GM19025 (cell line): Measurements from ENCODE around the gene PIAS2.
"Not testable (repeated sequence)": the region's sequence is repeated elsewhere in the genome, so short reads cannot be mapped to it uniquely, and the experiment has no call there.

Experiments
- ATAC-seq: cut with Tn5 transposase; IDR thresholded peaks from one replicate; pipeline ENCODE4 v1.9.1; 2021; ENCODE audit warnings: mild to moderate bottlenecking, low read depth, moderate library complexity; ENCODE audit not compliant: unreplicated experiment

The PIAS2 gene

DNA sequence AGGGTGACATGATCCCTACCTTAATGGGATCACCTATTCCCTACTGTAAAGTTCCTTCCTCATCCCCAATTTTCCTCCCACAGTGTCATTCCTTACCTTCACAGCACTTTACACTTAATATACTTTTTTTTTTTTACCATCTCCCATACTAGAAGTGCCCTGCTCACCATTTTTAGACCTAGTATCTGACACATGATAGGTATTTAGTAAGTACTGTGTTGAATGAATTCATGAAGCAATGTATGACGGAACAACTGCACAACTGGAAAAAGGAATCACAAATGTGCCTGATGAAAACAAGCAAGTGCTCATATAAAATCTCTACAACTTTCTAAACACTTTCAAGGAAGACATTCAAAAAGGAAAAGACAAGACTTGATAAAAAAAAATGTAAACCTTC is 83.4 kb downstream of the PIAS2 start:
- ATAC-seq = no peak

DNA sequence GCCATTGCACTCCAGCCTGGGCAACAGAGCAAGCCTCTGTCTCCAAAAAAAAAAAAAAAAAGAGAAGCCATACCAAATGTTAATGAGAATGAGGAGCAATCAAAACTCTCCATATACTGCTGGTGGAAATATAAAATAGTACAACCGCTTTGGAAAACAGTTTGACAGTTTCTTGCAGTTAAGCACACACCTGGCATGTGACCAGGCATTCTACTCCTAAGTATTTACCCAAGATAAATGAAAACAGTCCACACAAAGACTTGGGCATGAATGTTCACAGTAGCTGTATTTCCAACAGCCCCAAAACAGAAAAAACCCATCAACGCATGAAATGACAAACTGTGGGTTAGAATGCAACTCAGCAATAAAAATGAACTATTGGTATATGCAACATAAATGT is 84.5 kb downstream of the PIAS2 start:
- no peak for ATAC-seq

DNA sequence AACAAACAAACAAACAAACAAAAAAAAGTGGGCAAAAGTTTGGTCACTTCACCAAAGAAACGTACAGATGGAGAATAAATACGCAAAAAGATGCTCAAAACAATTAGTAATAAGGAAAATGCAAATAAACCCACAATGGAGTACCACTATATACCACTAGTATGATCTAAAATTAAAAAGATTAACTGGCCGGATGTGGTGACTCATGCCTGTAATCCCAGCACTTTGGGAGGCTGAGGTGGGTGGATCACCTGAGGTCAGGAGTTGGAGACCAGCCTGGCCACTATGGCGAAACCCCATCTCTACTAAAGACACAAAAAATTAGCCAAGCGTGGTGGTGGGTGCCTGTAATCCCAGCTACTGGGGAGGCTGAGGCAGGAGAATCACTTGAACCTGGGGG is 84.9 kb downstream of the PIAS2 start:
- ATAC-seq = not testable (repeated sequence)

DNA sequence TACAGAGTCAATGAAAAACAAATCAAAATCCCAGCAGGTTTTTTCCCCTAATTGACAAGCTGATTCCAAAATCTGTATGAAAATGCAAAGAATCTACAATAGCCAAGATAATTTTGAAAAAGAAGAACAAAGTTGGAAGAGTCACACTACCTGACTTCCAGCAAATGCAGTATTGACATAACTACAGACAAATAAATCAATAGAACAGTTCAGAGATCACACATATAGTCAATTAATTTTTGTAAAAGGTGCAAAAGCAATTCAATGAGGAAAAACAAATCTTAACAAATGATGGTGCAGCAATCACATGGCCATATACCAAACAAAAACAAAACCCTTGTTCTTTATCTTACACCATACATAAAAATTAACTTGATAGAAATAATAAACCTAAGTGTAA is 85.9 kb downstream of the PIAS2 start:
- ATAC-seq = no peak

DNA sequence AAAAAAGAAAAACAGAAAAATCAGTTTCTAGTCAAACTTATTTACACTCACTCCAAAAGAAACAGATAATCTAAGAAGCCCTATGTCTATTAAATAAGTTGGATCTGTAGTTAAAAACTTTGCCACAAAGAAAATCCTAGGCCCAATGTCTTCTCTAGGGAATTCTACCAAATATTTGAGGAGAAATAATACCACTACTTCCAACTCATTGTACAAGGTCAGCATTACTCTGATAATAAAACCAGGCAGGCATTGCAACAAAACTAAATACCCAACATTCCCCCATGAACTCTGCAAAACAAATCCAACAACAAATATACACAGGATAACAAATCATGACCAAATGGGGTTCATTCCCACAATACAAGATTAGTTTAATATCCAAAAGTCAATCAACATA is 86.7 kb downstream of the PIAS2 start:
- no peak for ATAC-seq

DNA sequence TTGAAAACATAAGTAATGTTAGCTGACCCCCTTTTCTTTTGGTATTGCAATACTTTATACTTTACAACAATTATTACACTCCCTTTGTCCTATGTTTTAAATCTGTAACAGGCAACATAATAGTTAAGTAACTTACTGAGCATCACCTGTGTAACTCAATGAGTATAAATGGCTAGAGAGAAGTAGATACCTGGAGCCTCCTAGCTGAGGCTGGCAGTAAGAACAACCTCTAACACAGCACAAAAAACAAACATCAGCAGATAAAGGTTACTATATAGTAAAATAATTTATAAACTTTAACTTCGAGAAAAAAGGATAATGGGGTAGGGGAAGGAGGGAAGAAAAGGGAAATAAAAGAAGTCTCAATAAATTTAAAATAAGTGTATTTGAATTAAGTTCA is 87.4 kb downstream of the PIAS2 start:
- ATAC-seq = no peak

DNA sequence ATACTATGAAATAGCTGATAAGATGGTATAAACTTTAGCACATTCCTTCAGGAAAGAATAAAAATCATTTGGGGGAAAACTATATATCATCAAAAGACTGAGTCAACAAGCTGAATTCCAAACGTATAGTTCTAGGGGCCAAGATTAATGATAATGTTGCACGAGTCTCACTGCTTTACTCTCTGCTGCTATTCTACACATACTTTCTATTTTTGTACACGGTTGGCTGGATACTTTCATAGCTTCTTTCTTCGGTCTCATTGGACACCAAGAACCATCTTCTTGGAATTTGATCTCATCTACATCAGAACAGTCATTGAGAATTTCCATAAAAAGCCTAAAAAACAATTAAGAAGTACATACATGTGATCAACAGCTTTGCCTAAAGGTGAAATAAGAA is 87.8 kb downstream of the PIAS2 start:
- ATAC-seq = no peak

DNA sequence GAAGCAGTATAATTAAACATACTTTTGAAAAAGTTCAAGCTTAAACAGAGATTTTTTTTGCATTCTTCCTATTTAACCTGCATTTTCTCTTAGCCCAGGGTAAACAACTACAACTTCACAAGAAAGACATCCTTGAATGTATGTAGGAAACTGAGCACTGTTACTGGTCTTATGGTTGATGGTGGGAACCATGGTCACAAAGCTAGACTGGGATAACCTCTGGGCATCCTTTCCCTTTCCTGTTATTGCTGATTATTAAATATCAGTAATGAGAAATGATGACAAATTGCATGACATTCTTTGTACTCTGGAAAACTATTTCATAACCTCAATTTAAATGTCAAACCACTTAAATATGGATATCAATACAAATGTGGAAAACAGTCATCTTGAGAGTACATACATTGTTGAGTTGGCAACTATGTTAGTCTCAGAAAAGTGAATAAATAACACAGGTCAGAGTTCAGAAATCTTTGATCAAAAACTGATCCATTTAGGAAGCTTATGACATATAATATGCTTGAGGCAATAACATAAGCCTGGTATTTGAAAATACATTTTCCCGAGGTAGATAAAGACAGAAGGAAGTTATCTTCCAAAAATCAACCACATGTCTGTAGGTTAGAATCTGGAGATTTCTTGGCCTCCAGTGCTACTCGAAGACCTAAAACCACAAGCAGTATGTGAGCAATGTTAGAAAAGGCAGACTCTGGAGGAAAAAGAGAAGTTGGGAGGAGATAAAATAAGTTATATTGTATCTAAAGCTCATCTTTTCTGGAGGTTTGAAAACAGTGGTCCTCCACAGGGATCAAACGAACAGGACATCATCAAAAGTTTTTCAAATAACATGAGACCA is 95.2 kb downstream of the PIAS2 start:
- ATAC-seq = no peak

DNA sequence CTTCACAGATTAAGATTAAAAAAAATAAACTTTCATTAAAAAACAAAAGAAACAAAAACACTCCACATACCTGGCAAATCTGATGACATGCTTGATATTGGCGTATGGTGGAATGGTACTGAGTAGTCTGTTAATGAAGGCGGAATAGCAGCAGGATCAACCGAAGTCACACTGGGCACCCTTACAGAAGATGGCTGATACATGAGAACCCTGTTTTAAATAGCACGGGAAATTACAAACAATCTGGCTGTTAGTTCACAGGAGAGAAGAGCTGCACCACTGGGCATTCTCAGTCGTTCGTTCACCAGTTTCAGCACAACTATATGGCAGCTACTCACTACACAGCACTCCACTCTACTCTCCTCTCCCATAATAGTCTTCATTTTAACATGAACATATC is 96.4 kb downstream of the PIAS2 start:
- ATAC-seq = no peak

DNA sequence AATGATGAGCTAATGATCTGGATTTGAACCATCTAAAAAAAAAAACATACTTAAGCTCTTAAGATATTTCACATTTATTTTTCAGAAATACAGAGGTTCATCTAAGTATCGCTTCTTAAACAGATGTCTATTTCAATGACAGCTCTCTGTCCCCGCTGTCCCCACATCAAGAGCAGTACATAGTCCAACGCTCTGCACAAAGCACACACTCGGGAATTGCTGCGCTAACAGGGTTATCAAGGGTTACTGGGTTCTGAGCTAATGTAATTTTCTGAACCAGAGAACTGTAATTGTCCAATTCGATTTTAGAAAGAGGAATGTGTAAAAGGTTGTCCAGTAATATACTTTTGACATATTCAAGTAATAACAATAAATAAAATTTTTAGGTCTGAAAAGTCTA is 101.6 kb downstream of the PIAS2 start:
- no peak for ATAC-seq

DNA sequence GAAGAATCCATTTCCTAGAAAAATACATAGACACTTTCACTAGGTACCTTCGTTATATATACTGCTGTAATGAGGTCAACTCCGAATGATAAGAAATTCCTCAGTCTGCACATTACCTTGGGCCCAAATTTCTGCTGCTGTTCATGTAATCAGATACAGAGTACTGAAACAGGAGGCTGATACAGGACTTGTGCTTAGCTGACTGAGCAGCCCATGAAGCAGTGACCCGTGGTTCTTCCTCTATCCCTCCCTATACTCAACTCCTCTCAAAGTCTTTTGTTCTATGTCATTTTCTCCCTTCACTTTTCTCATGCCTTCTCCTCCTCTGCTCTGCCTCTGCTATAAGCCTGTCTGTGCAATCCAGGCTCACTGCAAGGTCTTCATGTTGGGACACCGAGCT is 102.9 kb downstream of the PIAS2 start:
- no peak for ATAC-seq

DNA sequence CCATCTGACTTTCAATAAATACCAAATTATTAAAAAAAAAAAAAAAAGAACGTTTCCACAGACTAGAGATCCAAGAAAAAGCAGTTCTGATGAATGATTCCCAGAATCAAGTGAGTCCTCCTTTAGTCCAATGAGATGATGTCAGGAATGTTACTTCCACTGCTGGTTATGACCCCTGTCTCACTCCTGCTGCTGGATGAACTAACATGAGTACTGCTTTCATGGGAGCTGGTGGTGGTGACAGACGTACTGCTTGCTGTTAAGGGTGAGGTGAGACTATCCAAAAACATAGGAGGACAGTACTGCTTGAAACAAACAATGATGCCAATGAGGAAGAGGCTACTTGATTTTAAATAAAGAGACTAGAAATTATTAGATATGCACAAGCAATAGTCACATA is 105.0 kb downstream of the PIAS2 start:
- no peak for ATAC-seq

DNA sequence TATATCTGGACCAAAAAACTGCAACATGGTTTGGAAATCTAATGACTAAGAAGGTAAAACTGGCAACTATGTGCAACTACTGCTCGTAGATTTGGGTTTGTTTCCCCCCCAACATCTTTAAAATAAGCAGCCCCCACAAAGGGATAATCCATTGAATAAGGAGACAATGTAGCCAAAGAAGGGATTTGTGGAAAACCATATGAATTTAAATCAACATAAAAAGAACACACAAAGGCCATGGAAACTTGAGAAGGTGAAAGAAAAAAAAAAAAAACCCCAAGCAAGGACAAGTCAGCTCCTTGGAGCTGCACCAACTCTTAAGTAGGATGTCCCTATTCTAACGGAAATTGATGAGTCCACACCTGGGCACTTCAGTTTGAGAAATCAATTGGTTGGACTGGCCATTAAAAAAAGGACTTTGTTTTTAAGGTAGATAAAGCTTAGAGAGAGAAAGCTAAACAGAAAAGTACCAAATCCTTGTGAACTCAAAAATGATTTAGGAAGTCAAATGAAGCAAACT is 106.8 kb downstream of the PIAS2 start:
- no peak for ATAC-seq

DNA sequence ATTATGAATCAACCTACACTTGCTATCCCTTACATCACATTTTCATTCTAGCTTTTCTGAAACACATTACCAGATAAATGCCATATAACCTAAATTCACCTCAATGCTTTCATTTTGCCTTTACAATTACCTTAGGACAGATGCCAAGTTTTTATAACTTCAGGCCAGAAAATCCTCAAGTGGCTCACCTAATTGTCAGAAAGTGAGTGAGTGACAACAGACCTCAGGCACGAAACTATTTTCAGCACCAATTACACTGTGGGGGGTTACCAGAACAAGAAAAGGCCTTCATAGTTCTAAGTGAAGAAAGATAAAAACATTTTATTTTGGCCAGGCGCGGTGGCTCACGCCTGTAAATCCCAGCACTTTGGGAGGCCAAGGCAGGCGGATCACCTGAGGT is 108.2 kb downstream of the PIAS2 start:
- no peak for ATAC-seq

DNA sequence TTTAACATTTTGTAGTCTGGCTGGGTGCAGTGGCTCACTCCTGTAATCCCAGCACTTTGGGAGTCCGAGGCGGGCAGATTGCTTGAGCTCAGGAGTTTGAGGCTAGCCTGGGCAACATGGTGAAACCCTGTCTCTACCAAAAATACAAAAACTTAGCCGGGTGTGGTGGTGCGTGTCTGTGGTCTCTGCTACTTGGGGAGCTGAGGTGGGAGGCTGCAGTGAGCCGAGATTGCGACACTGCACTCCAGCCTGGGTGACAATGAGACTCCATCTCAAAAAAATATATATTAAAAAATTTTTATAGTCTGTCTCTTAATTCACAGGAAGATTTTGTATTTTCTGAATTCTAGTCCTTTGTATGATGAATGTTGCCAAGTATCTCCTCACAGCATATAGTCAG is 121.4 kb downstream of the PIAS2 start:
- not testable (repeated sequence) for ATAC-seq

DNA sequence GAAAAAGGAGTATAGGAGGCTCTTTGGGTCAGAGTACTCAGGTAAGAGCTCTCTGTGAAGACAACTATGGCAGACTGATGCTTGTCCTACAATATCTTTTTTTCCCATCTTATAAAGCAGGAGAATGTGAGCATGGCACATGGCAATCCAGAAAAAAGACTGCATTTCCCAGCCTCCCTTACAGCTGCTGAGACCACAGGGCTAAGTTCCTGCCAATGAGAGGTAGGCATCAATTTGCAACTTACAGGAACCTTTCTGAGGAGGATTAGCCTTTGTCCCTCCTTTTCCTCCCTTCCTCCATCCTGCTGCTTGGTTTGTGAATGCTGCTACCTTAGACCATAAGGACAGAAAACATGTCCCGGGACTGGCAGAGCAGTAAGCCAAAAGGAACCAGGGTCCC is 122.7 kb downstream of the PIAS2 start:
- no peak for ATAC-seq

DNA sequence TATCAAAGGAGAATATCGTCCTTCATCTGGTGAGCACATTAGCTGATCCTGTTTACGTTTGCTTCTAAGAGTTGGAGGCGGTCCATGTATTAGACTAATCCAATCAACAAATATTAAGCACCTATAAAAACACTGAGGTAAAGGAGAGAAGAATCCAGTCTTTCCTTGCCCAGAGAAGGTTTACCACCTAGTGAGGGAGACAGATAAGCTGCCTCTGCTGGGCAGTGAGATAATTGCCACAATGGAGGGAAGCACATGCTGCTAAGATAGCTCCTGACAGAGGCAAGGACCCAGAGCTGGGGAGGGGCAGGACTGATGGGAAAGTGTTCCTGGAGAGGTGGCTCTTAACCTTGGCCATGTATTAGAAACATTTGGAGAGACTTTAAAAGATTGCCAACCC is 123.7 kb downstream of the PIAS2 start:
- no peak for ATAC-seq

DNA sequence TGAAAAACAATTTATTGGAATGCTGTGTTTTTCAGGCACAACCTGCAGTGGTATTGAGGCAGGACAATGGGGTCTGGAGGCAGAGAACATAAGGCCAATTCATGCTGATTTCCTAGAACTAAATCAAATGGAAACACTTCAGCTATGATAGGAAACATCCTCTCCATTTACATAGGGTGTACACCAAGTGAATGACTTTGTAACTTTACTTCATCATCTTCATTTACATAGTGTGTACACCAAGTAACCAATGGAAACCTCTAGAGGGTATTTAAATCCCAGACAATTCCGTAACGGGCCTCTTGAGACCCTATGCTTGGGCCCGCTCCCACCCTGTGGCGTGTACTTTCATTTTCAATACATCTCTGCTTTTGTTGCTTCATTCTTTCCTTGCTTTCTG is 128.2 kb downstream of the PIAS2 start:
- no peak for ATAC-seq

DNA sequence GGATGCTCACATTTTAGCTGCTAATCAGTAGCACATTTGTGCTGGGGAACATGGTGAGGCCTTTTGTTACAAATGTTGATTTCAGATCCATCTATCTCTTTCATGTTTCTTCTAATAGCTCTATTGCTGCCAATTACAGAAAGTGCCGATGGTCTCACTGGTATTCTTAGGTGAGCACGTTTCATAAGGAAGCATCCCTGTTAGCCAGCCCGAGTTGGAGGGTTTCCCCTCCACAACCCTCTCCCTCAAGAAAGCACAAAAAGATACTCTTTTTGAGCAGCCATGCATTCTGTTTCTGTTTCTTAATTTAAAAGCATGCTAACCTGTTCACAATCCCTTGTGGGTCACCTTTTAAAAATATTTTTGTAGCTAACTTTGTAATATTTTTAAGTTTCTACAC is 129.6 kb downstream of the PIAS2 start:
- ATAC-seq = no peak

DNA sequence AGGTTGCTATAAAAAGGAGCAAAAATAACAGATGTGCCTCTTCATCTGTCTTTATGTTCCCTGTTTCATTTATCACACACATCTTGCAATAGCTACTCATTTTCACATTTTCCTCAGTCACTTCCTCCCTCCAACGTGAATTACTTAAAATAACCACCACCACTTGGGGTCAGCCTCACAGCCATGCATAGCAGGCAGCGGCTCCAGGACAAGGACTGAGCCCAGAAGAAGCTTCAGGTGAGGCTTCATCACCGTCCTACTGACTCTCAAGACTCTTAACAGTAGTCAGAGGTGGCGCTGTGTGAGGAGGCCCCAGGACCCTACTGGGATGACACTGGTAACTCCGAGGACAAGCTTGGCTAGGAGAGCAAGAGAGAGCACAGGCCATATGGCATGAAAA is 144.9 kb downstream of the PIAS2 start:
- no peak for ATAC-seq

DNA sequence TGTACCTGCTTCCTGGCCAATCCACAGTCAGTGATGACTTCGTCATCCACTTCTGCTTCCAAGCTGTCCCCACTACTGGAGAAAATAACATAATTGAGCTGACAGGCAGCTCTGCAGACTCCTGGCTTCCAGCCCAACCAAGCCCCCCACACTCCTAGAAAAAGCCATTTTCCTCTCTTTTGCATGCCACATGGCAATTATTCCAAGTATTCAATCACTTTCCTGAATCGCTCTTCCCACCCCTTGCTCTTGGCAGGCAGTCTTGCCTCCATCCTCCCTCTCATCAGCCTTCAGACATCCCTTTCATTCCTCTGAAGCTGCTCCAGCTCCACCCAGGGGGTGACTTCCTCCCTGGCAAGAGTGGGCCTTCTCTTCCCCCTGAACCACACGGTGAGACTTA is 146.2 kb downstream of the PIAS2 start:
- ATAC-seq = no peak

DNA sequence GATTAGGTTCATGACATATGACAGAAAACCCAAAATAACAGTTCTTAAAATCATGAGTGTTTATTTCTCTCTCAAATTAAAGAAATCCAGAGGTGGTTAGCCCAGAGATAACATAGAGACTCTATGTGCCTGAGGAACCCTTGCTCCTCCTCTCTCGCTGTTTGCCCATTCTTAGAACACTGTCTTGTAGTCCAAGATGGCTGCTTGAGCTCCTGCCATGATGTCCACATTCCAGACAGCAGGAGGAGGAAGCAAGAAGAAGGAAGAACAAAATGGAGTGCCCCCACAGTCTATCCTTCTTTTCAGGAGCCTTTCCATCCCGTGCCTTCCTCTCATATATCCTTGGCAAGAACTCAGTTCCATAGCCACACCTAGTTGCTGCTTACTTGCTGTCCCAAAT is 146.6 kb downstream of the PIAS2 start:
- no peak for ATAC-seq
